B cell (primary cell): ENCODE results near the gene JSRP1.

ENCODE experiments used
- CTCF ChIP-seq: fragments of 200-600 bp; IDR thresholded peaks from one replicate; pipeline ENCODE4 v1.8.0; 2022; ENCODE audit warnings: antibody characterized with exemption, mild to moderate bottlenecking
- EZH2 ChIP-seq: IDR thresholded peaks from 2 replicates; pipeline ENCODE4 v1.6.1; 2012; ENCODE audit warnings: borderline replicate concordance, low read depth, mild to moderate bottlenecking, moderate library complexity, low read length; ENCODE audit not compliant: insufficient read depth, poor library complexity, severe bottlenecking

DNA sequence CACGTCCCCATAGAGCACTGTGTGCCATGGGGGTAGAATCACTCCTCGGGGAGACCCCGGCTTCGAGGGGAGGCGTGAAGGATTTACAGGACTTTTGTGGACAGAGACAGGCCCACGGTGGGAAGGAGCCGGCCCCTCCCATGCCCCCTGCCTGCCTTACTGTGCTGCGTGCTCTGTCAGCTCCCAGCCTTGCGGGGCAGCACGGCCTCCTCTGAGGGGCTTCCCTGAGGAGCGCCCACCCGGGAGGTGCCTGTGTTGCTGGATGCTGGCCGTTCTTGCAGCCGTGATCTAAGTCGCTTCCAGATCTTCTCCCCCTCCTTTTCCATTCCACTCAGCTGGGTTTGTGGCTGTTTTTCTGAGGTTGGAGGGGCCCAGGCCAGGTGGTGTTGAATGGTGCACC is 49.2 kb downstream of the JSRP1 start:
- TF ChIP-seq CTCF (no peak), EZH2 (no peak)
